ENCODE results near the gene RING1. TPM values are rescaled to one million over a fixed set of nuclear protein-coding genes. Genes with fewer than 3 reads are reported as not detected.

The RING1 gene
- total and polyA plus RNA-seq, 12 donors: 26.5 to 35.1 (median 28.3) TPM

- H3K9me3 ChIP-seq: no peaks in the 10 kb centered on the region
- DNase-seq (no peak), ATAC-seq (no peak)
- no peaks in the 10 kb centered on the region for H3K27me3 ChIP-seq
- H3K27ac ChIP-seq: no peak overlapping the region
- 76 to 84% methylated on average over 6 of the region's 6 CpGs for whole genome bisulfite sequencing, 2 donors
- no peaks in the 10 kb centered on the region for H3K4me1 ChIP-seq
- no peak overlapping the region for H3K4me3 ChIP-seq
- H3K36me3 ChIP-seq: no peaks in the 10 kb centered on the region
- intact Hi-C loops (cut with DNase I): no loop called here
- TF ChIP-seq, protein P1, sequence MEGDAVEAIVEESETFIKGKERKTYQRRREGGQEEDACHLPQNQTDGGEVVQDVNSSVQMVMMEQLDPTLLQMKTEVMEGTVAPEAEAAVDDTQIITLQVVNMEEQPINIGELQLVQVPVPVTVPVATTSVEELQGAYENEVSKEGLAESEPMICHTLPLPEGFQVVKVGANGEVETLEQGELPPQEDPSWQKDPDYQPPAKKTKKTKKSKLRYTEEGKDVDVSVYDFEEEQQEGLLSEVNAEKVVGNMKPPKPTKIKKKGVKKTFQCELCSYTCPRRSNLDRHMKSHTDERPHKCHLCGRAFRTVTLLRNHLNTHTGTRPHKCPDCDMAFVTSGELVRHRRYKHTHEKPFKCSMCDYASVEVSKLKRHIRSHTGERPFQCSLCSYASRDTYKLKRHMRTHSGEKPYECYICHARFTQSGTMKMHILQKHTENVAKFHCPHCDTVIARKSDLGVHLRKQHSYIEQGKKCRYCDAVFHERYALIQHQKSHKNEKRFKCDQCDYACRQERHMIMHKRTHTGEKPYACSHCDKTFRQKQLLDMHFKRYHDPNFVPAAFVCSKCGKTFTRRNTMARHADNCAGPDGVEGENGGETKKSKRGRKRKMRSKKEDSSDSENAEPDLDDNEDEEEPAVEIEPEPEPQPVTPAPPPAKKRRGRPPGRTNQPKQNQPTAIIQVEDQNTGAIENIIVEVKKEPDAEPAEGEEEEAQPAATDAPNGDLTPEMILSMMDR (IDR thresholded peaks at IDR 0.05): no peak
Measured at GRCh38 chr6:33168284-33168601, 40.1 kb upstream of the RING1 start.

DNA sequence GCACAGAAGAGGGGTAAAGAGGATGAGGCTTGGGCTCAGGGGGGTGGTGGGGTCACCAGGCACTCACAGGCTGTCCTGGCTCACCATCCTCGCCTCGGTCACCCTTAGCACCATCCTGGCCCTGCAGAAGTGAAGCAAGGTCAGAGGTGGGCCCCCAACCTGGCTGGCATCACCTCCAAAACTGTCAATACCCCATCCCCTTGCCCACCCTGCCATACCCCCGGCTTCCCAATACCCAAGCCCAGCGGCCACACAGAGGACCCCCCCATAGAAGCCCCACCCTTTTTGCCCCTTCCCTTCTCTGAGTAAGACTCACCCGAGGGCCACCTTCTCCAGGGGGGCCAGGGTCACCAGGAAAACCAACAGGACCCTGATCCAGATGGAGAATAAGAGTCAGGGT lies 39.7 kb upstream of the RING1 start:
- no peaks in the 10 kb centered on the region for H3K4me1 ChIP-seq
- 71 to 73% methylated on average over 5 of the region's 5 CpGs for WGBS, 2 donors
- TF ChIP-seq, protein P1 (IDR thresholded peaks at IDR 0.05): no peak
- no peaks in the 10 kb centered on the region for H3K27me3 ChIP-seq
- H3K4me3 ChIP-seq: no peak overlapping the region
- no peaks in the 10 kb centered on the region for H3K36me3 ChIP-seq
- H3K9me3 ChIP-seq: no peaks in the 10 kb centered on the region
- no peak for DNase-seq
- ATAC-seq: no peak
- no peak overlapping the region for H3K27ac ChIP-seq
- intact Hi-C loops (cut with DNase I): no loop called here

DNA sequence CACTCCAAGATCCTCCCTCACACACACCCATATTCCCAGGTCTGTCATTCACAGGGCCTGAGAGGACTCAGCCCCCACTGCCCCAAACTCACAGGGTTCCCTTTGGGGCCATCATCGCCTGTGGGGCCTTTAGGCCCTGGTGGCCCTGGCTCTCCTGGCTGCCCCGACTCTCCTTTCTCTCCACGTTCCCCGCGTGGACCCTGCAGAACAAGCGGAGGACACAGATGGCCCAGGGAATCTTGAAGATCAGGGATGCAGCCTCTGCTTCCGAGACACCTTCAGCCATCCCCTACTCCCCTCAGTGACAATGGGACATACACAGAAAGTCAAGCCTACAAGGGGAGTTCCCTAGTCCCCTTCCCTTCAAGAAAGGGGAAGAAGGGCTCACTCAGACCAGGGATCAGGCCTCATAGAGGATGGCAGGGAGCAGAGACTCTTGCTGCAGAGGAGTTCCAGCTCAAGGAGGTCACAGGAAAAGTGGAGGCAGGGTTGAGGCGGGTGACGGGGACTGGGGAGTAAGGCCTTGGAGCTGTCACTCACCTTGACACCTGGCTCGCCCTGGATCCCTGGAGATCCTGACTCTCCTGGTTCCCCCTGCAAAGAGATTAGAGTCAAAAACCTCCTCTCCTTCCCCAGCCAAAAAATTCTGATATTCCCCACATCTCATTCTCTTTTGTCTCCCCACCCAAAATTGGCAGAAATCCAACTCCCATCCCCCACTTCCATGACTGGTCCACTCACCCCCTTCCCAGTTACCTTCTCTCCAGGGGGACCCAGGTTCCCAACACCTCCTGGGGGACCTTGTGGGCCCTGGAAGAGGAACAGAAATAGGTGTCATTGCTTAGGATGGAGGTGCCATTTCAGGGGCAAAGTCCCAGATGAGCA lies 38.8 kb upstream of the RING1 start:
- H3K9me3 ChIP-seq: no peaks in the 10 kb centered on the region
- intact Hi-C loops (cut with DNase I): no loop called here
- 91 to 93% methylated on average over 10 of the region's 10 CpGs for WGBS, 2 donors
- no peaks in the 10 kb centered on the region for H3K4me1 ChIP-seq
- no peak overlapping the region for H3K4me3 ChIP-seq
- ATAC-seq (no peak), DNase-seq (no peak)
- H3K27ac ChIP-seq: no peak overlapping the region
- TF ChIP-seq, protein P1 (IDR thresholded peaks at IDR 0.05): no peak
- no peaks in the 10 kb centered on the region for H3K36me3 ChIP-seq
- H3K27me3 ChIP-seq: no peaks in the 10 kb centered on the region

GRCh38 chr6:33170176-33171015 lies 37.9 kb upstream of the RING1 start:
- H3K4me3 ChIP-seq: no peak overlapping the region
- 82 to 86% methylated on average over 9 of the region's 9 CpGs for WGBS, 2 donors
- H3K27ac ChIP-seq: no peak overlapping the region
- H3K9me3 ChIP-seq: no peaks in the 10 kb centered on the region
- intact Hi-C loops (cut with DNase I): no loop called here
- TF ChIP-seq, protein P1 (IDR thresholded peaks at IDR 0.05): no peak
- no peaks in the 10 kb centered on the region for H3K36me3 ChIP-seq
- H3K27me3 ChIP-seq: no peaks in the 10 kb centered on the region
- H3K4me1 ChIP-seq: no peaks in the 10 kb centered on the region
- ATAC-seq: no peak
- no peak for DNase-seq

Measured in heart right ventricle (tissue), 16 donors.